Measurements from ENCODE around the gene SUSD4.
"Not testable (repeated sequence)": the region's sequence is repeated elsewhere in the genome, so short reads cannot be mapped to it uniquely, and the experiment has no call there.

Gene SUSD4, protein sequence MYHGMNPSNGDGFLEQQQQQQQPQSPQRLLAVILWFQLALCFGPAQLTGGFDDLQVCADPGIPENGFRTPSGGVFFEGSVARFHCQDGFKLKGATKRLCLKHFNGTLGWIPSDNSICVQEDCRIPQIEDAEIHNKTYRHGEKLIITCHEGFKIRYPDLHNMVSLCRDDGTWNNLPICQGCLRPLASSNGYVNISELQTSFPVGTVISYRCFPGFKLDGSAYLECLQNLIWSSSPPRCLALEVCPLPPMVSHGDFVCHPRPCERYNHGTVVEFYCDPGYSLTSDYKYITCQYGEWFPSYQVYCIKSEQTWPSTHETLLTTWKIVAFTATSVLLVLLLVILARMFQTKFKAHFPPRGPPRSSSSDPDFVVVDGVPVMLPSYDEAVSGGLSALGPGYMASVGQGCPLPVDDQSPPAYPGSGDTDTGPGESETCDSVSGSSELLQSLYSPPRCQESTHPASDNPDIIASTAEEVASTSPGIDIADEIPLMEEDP
- total RNA-seq, result 30.2 reads per million, percentile 56 among the genes with 10 or more reads in this experiment

DNA sequence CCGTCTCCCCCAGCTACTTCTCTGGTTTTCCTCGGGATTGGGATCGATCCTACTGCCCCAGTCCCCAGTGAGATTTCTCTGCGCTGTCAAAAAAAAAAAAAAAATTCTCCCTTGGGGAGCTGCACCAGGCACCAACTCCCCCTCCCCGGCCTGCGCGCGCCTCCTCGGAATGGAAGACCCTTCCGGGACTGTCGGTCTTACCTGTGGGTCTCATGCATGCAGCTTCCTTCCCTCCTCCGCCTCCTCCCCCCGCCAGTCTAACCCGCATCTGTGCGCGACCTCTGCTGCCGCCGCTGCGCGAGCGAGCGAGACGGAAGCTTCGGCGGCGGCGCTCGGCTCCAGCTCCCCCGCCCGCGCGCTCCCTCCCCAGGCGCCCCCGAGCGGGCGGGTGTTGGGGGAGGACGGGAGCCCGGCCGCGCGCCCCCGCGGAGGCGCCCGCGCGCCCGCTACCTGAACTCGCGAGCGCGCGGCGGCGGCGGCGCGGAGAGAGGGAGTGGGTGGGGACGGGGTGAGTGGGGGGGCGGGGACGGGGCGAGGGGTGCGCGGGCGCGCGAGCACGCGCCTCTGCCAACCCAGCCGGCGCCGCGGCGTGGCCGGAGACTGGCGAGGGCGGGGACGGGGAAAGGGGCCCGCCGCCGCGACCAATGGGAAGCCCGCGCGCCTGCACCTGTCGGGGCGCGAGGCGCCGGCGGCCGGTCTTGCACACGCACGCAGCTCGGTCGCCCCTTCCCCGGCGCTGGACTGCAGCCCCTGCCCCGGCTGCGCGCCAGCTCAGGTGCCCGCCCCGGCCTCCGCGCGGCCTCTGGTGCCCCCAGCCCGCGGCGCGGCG, at the start of gene SUSD4:
Gene SUSD4, minus strand, starts transcription at position 321 of the 829 bp plus-strand sequence. CDS start 751 bp downstream, outside the sequence.
- peak; percentile 55 for DNase-seq

- DNase-seq, result no peak
Observed at GRCh38 chr1:223413216-223413615, 49.2 kb upstream of the SUSD4 start.

- no peak for DNase-seq
Observed at GRCh38 chr1:223411710-223412109, 47.7 kb upstream of the SUSD4 start.

DNA sequence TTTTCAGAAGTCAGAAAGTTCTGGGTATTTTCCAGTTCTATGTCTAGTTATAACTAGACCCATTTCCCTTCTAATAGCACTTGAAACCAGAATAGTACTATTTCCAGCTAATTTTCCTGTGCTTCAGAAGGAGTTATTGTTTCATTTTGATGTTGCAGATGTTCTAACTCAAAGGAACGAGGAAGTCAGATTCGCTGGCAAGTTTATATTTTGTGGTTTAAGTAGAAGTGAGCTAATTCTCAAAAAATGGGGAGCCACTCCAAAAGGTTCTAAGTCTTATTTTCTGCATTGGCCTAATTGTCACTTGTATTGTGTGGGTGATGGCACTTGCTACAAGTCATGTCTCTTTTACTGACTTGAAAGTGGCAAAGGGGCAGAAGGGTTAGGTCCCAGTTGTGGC, 47.3 kb upstream of the SUSD4 start:
- no peak for DNase-seq

- no peak for DNase-seq
Observed at GRCh38 chr1:223410036-223410435, 46.1 kb upstream of the SUSD4 start.

DNA sequence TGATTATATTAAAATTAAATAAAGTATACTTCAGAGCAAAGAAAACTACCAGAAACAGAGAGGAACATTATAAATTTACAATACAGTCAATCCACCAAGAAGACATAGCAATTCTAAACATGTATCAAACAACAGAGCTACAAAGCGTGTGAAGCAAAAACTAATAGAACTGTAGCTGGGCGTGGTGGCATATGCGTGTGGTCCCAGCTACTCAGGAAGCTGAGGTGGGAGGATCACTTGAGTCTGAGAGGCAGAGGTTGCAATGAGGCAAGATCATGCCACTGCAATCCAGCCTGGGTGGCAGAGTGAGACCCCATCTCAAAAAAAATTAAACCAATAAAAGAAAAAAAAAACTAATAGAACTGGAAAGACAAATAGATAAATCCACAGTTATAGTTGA, 41.5 kb upstream of the SUSD4 start:
- no peak for DNase-seq

GRCh38 chr1:223403184-223403815, 39.3 kb upstream of the SUSD4 start:
- no peak for DNase-seq

GRCh38 chr1:223402790-223403142, 38.8 kb upstream of the SUSD4 start:
- no peak for DNase-seq

- DNase-seq, result no peak
Observed at GRCh38 chr1:223401873-223402789, 38.2 kb upstream of the SUSD4 start.

GRCh38 chr1:223399393-223399792, 35.4 kb upstream of the SUSD4 start:
- DNase-seq, result not testable (repeated sequence)

GRCh38 chr1:223394706-223395105, 30.7 kb upstream of the SUSD4 start:
- no peak for DNase-seq

GRCh38 chr1:223394242-223394641, 30.3 kb upstream of the SUSD4 start:
- DNase-seq, result no peak

GRCh38 chr1:223393275-223394214, 29.6 kb upstream of the SUSD4 start, which contains the start of gene CCDC185:
Gene CCDC185, plus strand, starts transcription at chr1:223393415. Its CDS starts 61 bp downstream, at chr1:223393476.
- DNase-seq, result no peak

- DNase-seq, result no peak
Observed at GRCh38 chr1:223390618-223391017, 26.6 kb upstream of the SUSD4 start.

DNA sequence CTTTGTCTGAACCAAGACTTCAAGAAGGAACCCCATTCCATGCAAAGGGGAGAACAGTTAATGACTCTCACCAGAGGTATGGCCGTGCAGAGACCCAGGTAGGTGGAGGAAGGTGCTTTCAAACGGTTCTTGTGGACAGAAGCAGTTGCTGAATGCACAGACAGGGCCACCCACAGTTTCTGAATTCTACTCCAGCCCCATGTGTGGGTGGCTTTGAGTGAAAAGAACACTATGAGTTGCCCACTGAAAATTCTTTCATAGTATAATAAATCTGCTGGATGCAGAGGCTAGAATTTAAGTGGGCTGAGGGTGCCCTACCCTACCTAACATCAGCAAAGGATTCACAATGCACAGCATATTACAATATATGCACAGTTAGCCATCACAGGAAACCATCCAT, 22.0 kb upstream of the SUSD4 start:
- no peak for DNase-seq

DNA sequence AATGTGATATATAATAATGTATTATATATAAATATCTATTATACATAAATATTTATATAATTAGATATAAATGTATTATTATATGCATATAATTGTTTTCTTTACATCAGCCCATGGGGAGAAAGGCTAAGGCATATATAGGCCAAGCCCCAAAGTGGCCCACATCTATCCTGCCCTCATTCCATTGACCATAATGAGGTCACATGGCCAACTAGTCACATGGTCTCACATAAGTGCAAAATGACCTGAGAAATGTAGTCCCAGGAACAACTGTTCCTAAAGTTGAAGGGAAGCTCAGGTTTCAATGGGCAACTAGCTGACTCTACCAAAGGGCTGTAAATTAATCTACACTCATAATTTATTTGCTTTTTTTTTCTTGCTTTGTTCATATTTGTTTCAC, 14.8 kb upstream of the SUSD4 start:
- DNase-seq, result no peak

- DNase-seq, result no peak
Observed at GRCh38 chr1:223374064-223374610, 10.2 kb upstream of the SUSD4 start.

DNA sequence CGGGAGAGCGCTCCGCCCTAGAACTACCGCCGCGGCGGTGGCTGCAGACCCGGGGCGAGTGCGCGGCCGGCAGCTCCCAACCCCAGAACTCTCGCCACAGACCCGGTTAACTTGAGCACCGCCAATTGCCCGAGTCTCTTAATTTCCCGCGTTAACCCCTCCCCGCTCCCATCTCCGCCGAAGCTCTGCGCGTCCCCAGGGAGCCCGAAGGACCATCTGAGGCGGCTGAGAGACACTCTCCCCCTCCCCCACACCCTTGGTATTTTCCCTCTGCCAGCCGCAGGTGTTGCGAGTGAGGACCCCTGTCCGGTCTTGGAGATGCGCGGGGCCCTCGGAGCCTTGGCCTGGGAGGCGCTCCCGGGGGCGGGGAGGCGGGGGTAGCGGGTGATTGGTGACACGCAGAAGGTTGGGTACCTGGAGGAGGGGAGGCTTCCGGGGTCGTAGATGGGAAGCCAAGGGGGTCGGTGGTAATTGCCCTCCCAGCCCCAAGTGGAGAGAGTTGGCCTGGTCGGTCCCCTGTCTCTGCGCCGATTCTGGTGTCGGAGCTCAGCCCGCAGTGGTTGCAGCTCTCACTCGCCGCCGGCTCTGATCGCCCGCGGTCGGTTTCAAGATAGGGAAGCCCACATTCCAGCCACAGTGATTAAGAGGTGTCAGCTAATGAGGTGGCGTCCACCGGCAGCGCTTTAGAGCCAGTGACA, 858 bp upstream of the SUSD4 start:
- DNase-seq, result no peak

GRCh38 chr1:223363057-223363855, 720 bp downstream of the SUSD4 start:
- DNase-seq, result peak; percentile 16

All from effector CD4-positive, alpha-beta T cell (primary cell).